Smooth muscle cell (in vitro differentiated cells): Measurements from ENCODE around the gene PIK3CG. TPM values are rescaled to one million over a fixed set of nuclear protein-coding genes. Genes with fewer than 3 reads are reported as not detected.
"Not testable (repeated sequence)": the region's sequence is repeated elsewhere in the genome, so short reads cannot be mapped to it uniquely, and the experiment has no call there.

Experiments
- DNase-seq: peaks from one replicate; lab custom pipeline; 2025; ENCODE audit not compliant: unreplicated experiment; lab: John Stamatoyannopoulos, UW
- H2AFZ ChIP-seq: fragments of 200-600 bp; sonication (generic); 2 replicates; pipeline ENCODE4 v1.6.0; 2016; ENCODE audit warnings: antibody characterized with exemption, low read depth, mild to moderate bottlenecking
- H3F3A ChIP-seq: fragments of 200-600 bp; sonication (generic); 2 replicates; pipeline ENCODE4 v1.6.0; 2017; ENCODE audit warnings: antibody characterized with exemption, low read depth
- H3K27ac ChIP-seq: fragments of 200-600 bp; sonication (generic); 2 replicates; pipeline ENCODE4 v1.5.1; 2016; ENCODE audit warnings: low read depth, mild to moderate bottlenecking
- H3K27me3 ChIP-seq: fragments of 200-600 bp; sonication (generic); 2 replicates; pipeline ENCODE4 v1.6.1; 2016; ENCODE audit warnings: low read depth, mild to moderate bottlenecking
- H3K36me3 ChIP-seq: fragments of 200-600 bp; sonication (generic); 2 replicates; pipeline ENCODE4 v1.5.1; 2016; ENCODE audit warnings: low read depth
- H3K4me1 ChIP-seq: fragments of 200-600 bp; sonication (generic); 2 replicates; pipeline ENCODE4 v1.5.1; 2016; ENCODE audit warnings: low read depth
- H3K4me2 ChIP-seq: fragments of 200-600 bp; sonication (generic); 2 replicates; pipeline ENCODE4 v1.6.0; 2016; ENCODE audit warnings: mild to moderate bottlenecking
- H3K4me3 ChIP-seq: fragments of 200-600 bp; sonication (generic); 2 replicates; pipeline ENCODE4 v1.5.1; 2016; ENCODE audit warnings: mild to moderate bottlenecking
- H3K79me2 ChIP-seq: fragments of 200-600 bp; sonication (generic); 2 replicates; pipeline ENCODE4 v1.6.0; 2016; ENCODE audit warnings: low read depth, mild to moderate bottlenecking
- H3K9ac ChIP-seq: fragments of 200-600 bp; sonication (generic); 2 replicates; pipeline ENCODE4 v1.6.0; 2016; ENCODE audit warnings: low read depth
- H3K9me3 ChIP-seq: fragments of 200-600 bp; sonication (generic); replicated peaks from 2 replicates; pipeline ENCODE4 v1.5.1; 2016; ENCODE audit warnings: low read depth
- H4K20me1 ChIP-seq: fragments of 200-600 bp; sonication (generic); 2 replicates; pipeline ENCODE4 v1.6.0; 2016; ENCODE audit warnings: low read depth
- WGBS: methylation state at CpG from one replicate; pipeline ENCODE4 v1.1.7; 2016; ENCODE audit warnings: low lambda C conversion rate; 5-methylcytosine and 5-hydroxymethylcytosine counted together
- polyA plus RNA-seq: library from polyadenylated mRNA; unstranded; fragments of >200 nt; fragmentation: Nextera tagmentation; extraction: Ambion mirVana; gene quantifications from 2 replicates; pipeline ENCODE4 v1.2.1, GENCODE V29; 2016
- total RNA-seq: library from RNA; depleted of rRNA; stranded (reverse); fragments of >200 nt; gene quantifications from 2 replicates; pipeline ENCODE4 v1.2.3, GENCODE V29; 2014
- TF ChIP-seq, protein P1 (sequence below): fragments of 200-600 bp; sonication (generic); IDR thresholded peaks from 2 replicates; pipeline ENCODE4 v1.5.1; 2017; ENCODE audit warnings: borderline replicate concordance, mild to moderate bottlenecking, antibody characterized with exemption; ENCODE audit not compliant: insufficient read depth, poor library complexity, severe bottlenecking

The PIK3CG gene
- total and polyA plus RNA-seq, 2 experiments from 2014 or later = not detected

DNA sequence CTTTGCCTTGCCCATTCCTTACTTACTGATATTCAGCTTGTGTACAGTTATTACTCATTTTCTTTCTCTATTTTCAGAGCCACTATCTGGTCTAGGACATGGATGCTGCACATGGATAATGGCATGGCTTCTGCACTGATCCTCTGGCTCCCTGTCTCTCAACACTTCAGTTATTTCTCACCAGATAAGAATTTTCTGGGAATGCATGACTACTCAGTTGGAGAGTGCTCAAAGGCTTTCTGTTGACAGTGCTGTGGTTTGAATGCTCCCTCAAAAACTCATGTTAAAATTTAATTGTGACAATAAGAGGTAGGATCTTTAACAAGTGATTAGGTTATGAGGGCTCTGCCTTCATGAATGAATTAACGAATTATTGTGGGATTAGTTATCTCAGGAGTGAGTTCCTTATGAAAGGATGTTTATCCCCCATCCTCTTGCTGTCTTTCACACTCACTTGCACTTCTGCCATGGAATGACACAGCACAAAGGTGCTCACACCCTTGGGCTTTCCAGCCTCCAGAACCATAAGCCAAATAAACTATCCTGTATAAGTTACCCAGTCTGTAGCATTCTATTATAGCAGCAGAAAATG, 16.1 kb upstream of the PIK3CG start:
- H3K79me2 ChIP-seq = no peaks in the 10 kb centered on the region
- no peak overlapping the region for H3K27ac ChIP-seq
- no peaks in the 10 kb centered on the region for H3K9me3 ChIP-seq
- TF ChIP-seq, protein P1, sequence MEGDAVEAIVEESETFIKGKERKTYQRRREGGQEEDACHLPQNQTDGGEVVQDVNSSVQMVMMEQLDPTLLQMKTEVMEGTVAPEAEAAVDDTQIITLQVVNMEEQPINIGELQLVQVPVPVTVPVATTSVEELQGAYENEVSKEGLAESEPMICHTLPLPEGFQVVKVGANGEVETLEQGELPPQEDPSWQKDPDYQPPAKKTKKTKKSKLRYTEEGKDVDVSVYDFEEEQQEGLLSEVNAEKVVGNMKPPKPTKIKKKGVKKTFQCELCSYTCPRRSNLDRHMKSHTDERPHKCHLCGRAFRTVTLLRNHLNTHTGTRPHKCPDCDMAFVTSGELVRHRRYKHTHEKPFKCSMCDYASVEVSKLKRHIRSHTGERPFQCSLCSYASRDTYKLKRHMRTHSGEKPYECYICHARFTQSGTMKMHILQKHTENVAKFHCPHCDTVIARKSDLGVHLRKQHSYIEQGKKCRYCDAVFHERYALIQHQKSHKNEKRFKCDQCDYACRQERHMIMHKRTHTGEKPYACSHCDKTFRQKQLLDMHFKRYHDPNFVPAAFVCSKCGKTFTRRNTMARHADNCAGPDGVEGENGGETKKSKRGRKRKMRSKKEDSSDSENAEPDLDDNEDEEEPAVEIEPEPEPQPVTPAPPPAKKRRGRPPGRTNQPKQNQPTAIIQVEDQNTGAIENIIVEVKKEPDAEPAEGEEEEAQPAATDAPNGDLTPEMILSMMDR = no peak
- no peak overlapping the region for H2AFZ ChIP-seq
- WGBS = 23% methylated on average over 1 of the region's 1 CpG
- H3K27me3 ChIP-seq = peaks cover 32% of the 10 kb centered on the region
- no peak for DNase-seq
- H3F3A ChIP-seq = no peaks in the 10 kb centered on the region
- H4K20me1 ChIP-seq = no peaks in the 10 kb centered on the region
- H3K9ac ChIP-seq = no peak overlapping the region
- no peaks in the 10 kb centered on the region for H3K36me3 ChIP-seq
- no peak overlapping the region for H3K4me2 ChIP-seq
- H3K4me3 ChIP-seq = no peak overlapping the region
- H3K4me1 ChIP-seq = no peaks in the 10 kb centered on the region

DNA sequence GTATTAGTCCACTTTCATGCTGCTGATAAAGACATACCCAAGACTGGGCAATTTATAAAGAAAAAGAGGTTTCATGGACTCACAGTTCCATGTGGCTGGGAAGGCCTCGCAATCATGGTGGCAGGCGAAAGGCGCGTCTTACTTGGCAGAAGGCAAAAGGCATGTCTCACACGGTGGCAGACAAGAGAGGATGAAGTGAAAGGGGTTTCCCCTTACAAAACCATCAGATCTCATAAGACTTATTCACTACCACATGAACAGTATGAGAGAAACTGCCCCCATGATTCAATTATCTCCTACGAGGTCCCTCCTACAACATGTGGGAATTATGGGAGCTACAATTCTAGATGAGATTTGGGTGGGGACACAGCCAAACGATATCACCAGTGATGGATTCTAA, 13.4 kb upstream of the PIK3CG start:
- H3K36me3 ChIP-seq, H3K79me2 ChIP-seq, H3K27ac ChIP-seq, H2AFZ ChIP-seq, H3K4me3 ChIP-seq, H3F3A ChIP-seq, H3K9me3 ChIP-seq, H3K9ac ChIP-seq, H3K4me2 ChIP-seq, H4K20me1 ChIP-seq, H3K4me1 ChIP-seq, DNase-seq, H3K27me3 ChIP-seq: not testable (repeated sequence)
- 95% methylated on average over 7 of the region's 7 CpGs for WGBS

DNA sequence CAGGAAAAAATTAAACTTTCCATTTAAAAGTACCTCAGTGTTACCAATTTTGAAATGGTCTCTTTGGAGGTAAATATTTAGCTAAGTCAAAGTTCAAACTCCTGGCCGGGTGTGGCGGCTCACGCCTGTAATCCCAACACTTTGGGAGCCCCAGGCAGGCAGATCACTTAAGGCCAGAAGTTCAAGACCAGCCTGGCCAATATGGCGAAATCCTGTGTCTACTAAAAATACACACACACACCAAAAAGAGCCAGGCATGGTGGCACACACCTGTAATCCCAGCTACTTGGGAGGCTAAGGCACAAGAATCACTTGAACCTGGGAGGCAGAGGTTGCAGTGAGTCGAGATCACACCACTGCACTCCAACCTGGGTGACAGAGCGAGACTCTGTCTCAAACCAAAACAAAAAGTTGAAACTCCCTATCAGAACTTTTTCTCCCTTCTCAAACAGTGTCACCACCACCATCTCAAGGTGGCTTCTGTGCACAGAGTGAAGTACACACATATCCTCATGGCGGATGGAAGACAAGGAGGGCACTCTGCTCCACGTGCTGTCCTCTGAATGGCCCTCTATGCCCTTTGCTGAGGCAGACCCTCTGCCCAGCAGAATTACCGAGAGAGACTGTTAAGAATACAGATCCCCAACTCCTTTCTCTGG, 11.7 kb upstream of the PIK3CG start:
- Histone ChIP-seq H4K20me1 (no peaks in the 10 kb centered on the region), H3F3A (no peaks in the 10 kb centered on the region), H2AFZ (no peak overlapping the region), H3K4me2 (no peak overlapping the region), H3K4me3 (no peak overlapping the region), H3K27me3 (peaks cover 6% of the 10 kb centered on the region), H3K9me3 (no peaks in the 10 kb centered on the region), H3K36me3 (no peaks in the 10 kb centered on the region), H3K27ac (no peak overlapping the region), H3K4me1 (no peaks in the 10 kb centered on the region), H3K9ac (no peak overlapping the region), H3K79me2 (no peaks in the 10 kb centered on the region)
- TF ChIP-seq, protein P1 = no peak
- 93% methylated on average over 9 of the region's 9 CpGs for WGBS
- no peak for DNase-seq

DNA sequence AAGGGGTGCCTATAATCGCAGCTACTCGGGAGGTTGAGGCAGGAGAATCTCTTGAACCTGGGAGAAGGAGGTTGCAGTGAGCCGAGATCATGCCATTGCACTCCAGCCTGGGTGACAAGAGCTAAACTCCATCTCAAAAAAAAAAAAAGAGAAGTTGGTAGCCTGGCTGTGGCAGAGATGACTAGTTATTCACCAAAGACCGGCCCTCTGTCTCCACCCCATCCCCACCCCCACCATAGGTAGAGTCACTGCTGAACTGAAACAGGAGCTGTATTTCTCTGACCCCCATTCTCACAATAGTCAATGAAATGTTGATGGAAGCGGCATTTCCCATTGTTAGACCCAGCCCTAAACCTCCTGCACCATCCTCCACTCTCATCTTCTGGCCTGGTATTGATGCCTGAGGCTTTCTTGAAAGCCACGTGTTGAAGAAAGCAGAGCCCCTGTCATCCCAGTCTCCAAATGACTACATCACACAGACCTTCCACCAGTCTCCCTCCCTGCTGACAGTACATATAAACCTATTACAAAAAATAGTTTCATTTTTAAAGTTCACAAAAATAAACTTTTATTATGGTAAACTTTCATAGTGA, 9.4 kb upstream of the PIK3CG start:
- H3K4me2 ChIP-seq = no peak overlapping the region
- WGBS = 88% methylated on average over 6 of the region's 6 CpGs
- DNase-seq = no peak

More for the DNA sequence above, 9.4 kb upstream of the PIK3CG start:
- Histone ChIP-seq H3K27ac (no peak overlapping the region), H3K27me3 (peaks cover 6% of the 10 kb centered on the region), H3K4me1 (no peaks in the 10 kb centered on the region), H3K79me2 (no peaks in the 10 kb centered on the region), H3K9me3 (no peaks in the 10 kb centered on the region), H4K20me1 (no peaks in the 10 kb centered on the region), H3K36me3 (no peaks in the 10 kb centered on the region), H3K4me3 (no peak overlapping the region), H2AFZ (no peak overlapping the region), H3F3A (no peaks in the 10 kb centered on the region), H3K9ac (no peak overlapping the region)
- TF ChIP-seq, protein P1 = no peak
